ENCODE data around the gene KRTAP12-3.
"Not testable (repeated sequence)": the region's sequence is repeated elsewhere in the genome, so short reads cannot be mapped to it uniquely, and the experiment has no call there.

Gene KRTAP12-3

DNA sequence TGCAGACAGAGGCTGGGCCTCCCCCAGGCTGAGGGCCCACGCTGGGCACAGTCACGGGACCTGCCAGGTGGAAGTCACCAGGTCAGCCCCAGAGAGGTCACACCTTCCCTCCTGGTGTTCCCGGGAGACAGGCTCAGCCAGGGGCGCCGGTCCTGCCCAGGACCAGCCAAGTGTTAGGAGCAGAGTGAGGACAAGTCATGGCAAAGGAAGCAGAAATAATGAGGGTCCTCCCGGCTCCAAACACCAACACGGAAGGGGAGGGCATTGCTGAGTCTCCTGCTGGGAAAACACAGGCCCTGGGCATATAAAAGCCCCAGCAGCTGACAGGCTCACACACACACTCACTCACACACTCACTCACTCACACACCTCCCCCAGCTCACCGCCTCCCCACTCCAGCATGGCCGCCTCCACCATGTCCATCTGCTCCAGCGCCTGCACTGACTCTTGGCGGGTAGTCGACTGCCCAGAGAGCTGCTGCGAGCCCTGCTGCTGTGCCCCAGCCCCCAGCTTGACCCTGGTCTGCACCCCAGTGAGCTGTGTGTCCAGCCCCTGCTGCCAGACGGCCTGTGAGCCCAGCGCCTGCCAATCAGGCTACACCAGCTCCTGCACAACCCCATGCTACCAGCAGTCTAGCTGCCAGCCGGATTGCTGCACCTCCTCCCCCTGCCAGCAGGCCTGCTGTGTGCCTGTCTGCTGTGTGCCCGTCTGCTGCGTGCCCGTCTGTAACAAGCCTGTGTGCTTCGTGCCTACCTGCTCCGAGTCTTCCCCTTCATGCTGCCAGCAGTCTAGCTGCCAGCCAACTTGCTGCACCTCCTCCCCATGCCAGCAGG lies 20.5 kb upstream of the KRTAP12-3 start, which contains the start of gene KRTAP10-10:
Gene KRTAP10-10 (plus strand): TSS at position 339 of the 833 bp plus-strand sequence. CDS start 62 bp downstream, at position 401.
- H3K4me3 ChIP-seq (ENCODE audit: low read depth, low read length): no peak within 1 kb of the TSS

GRCh38 chr21:44637851-44638348 lies 19.8 kb upstream of the KRTAP12-3 start:
- DNase-seq (ENCODE audit: low read depth); H3K4me3 ChIP-seq (ENCODE audit: low read depth, low read length): not testable (repeated sequence)

More for the DNA sequence above, 20.5 kb upstream of the KRTAP12-3 start, which contains the start of gene KRTAP10-10:
- TF ChIP-seq CTCF (IDR thresholded peaks at IDR 0.05; ENCODE audit: low read depth, low read length, missing control alignments): no peak
- DNase-seq (ENCODE audit: low read depth): no peak

DNA sequence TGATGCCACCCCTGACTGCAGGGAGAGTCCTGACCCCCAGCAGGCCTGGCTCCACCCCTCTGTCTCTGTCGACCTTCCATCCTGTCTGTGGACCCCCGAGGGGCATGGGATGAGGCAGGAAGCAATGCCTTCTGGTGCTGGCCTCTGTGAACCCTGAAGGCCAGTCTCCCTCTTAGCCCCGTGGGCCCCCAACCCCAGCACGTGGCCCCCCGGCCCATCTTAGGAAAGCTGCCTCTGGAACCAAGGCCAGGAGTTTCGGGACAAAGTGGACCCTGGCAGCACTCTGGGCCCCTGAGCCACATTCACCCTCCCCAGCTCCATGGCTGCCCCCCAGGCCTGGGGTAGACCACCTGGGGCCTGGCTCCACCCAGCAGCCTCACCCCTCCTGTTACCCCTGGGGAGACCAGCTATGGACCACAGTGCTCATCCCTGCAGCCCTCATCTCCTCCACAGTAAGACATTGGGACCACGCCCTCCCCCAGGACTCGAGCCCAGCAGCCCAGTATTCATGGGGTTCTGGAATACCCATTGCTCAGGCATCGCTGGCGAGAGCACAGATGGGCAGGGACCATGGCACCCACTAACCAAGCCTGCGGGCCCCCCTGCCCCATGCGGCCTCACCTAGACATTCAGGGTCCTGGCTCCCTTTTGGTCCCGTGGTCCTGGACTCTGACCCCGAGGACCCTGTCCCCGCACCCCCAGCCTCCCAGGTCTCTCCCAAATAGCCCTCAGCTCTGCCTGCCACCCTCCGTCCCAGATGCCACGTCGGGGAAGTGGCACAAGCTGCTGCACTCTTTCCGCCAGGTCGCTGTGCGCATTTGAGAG lies 19.0 kb upstream of the KRTAP12-3 start:
- not testable (repeated sequence) for H3K4me3 ChIP-seq (ENCODE audit: low read depth, low read length); DNase-seq (ENCODE audit: low read depth)

DNA sequence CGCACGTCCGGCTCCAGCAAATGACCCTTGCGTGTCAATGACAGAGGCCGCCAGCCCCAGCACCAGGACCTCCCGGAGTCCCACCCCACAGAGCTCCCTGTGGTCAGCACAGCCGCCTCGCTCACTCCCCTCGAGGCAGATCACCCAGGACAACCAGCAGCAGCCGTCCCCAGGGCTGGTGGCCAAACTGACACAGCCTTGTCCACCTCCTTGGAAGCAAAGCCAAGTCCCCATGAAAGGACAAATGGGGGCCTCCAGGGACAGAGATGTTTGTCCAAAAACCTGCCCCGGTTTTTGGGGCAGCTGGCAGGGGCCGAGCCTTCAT lies 18.4 kb upstream of the KRTAP12-3 start:
- no peak for DNase-seq (ENCODE audit: low read depth)
- no peak overlapping the region for H3K4me3 ChIP-seq (ENCODE audit: low read depth, low read length)
- no peak for TF ChIP-seq CTCF (IDR thresholded peaks at IDR 0.05; ENCODE audit: low read depth, low read length, missing control alignments)

- DNase-seq (ENCODE audit: low read depth): no peak
- no peak overlapping the region for H3K4me3 ChIP-seq (ENCODE audit: low read depth, low read length)
- TF ChIP-seq CTCF (IDR thresholded peaks at IDR 0.05; ENCODE audit: low read depth, low read length, missing control alignments): no peak
These were observed 17.0 kb upstream of the KRTAP12-3 start for GRCh38 chr21:44640761-44641160.

DNA sequence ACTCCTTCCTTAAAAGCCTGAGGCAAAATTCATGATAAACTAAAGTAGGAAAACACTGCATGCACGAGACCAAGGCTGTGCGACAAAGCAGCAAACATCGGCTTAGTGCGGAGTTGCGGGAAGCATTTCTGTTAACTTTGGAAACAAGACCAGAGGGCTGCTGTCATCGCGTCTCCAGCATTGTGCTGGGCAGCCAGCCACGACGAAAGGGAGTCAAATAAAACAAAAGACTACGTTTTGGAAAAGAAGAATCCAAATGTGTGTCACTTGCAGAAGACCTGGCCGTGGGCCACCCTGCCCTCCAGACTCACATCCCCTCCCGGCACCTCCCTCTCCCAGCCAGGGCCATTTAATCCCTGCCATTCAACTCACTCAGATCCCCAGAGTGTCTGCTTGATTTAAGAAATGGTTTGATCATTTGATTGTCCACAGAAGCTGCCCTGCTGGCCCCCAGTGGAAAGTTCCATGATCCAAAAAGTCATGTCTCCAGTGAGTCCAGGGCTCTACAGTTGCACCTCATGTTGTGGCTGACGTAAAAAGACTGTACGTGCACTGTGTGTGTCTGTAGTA lies 13.9 kb upstream of the KRTAP12-3 start:
- no peak for TF ChIP-seq CTCF (IDR thresholded peaks at IDR 0.05; ENCODE audit: low read depth, low read length, missing control alignments)
- H3K4me3 ChIP-seq (ENCODE audit: low read depth, low read length): no peak overlapping the region
- DNase-seq (ENCODE audit: low read depth): no peak

DNA sequence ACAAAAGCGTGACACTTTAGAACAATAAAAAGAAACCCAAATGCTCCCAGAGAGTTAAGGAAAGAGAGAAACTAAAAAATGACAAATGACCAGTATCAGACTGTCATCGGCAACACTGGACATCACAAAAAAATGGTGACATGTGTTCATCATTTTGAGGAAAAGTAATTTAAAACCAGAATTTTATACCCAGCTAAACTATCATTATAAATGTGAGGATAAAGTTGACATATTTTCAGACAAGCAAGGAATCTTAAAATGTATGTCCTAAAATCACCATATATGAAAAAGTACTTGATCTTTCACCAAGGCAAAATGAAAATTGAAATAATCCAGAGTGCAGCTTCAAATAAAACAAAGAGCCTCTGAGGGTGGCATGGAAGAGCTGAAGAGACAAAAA lies 12.9 kb upstream of the KRTAP12-3 start:
- no peak overlapping the region for H3K4me3 ChIP-seq (ENCODE audit: low read depth, low read length)
- TF ChIP-seq CTCF (IDR thresholded peaks at IDR 0.05; ENCODE audit: low read depth, low read length, missing control alignments): no peak
- no peak for DNase-seq (ENCODE audit: low read depth)

DNA sequence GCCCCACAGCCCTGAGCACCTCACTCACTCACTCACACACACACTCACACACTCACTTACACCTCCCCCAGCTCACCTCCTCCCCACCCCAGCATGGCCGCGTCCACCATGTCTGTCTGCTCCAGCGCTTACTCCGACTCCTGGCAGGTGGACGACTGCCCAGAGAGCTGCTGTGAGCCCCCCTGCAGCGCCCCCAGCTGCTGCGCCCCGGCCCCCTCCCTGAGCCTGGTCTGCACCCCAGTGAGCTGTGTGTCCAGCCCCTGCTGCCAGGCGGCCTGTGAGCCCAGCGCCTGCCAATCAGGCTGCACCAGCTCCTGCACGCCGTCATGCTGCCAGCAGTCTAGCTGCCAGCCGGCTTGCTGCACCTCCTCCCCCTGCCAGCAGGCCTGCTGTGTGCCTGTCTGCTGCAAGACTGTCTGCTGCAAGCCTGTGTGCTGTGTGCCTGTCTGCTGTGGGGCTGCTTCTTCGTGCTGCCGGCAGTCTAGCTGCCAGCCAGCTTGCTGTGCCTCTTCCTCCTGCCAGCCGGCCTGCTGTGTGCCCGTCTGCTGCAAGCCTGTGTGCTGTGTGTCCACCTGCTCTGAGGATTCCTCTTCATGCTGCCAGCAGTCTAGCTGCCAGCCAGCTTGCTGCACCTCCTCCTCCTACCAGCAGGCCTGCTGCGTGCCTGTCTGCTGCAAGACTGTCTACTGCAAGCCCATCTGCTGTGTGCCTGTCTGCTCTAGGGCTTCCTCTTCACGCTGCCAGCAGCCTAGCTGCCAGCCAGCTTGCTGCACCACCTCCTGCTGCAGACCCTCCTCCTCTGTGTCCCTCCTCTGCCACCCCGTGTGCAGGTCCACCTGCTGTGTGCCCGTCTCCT lies 11.1 kb upstream of the KRTAP12-3 start, which contains the start of gene KRTAP10-11:
Gene KRTAP10-11 (plus strand): TSS at position 49 of the 856 bp plus-strand sequence. CDS start 45 bp downstream, at position 94.
- DNase-seq (ENCODE audit: low read depth); H3K4me3 ChIP-seq (ENCODE audit: low read depth, low read length): not testable (repeated sequence)
